HEK293 (cell line): ENCODE measurements around the gene ST8SIA5.

ENCODE experiments used
- TF ChIP-seq, protein P1 (sequence below): fragments of 450-650 bp; formaldehyde crosslinking; IDR thresholded peaks from 2 replicates; pipeline ENCODE4 v1.5.1; 2016; ENCODE audit warnings: missing biosample characterization, missing genetic modification characterization
- TF ChIP-seq, protein P2 (sequence below): fragments of 450-650 bp; formaldehyde crosslinking; conservative IDR thresholded peaks from 2 replicates; pipeline ENCODE4 v1.5.1; 2016; ENCODE audit warnings: low read depth, missing biosample characterization, missing genetic modification characterization

DNA sequence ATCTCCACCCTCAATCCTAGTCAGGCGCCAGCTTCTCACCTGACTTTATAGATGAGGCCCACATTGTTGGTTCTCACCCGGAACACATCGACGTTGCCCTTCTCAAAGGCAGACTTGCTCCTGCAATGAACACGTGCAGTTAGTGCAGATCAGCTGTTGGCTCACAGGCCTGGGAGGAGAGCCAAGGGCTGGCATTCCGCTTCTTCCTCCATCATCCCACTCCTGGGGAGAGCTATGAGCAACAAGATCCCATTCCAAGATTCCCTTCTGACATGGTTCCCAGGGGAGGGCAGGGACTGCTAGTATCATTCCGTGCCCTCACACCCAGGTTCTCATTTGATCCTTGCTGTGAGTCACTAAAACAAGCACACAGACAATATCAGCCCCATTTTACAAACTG, 114.9 kb downstream of the ST8SIA5 start:
- TF ChIP-seq, protein P1, sequence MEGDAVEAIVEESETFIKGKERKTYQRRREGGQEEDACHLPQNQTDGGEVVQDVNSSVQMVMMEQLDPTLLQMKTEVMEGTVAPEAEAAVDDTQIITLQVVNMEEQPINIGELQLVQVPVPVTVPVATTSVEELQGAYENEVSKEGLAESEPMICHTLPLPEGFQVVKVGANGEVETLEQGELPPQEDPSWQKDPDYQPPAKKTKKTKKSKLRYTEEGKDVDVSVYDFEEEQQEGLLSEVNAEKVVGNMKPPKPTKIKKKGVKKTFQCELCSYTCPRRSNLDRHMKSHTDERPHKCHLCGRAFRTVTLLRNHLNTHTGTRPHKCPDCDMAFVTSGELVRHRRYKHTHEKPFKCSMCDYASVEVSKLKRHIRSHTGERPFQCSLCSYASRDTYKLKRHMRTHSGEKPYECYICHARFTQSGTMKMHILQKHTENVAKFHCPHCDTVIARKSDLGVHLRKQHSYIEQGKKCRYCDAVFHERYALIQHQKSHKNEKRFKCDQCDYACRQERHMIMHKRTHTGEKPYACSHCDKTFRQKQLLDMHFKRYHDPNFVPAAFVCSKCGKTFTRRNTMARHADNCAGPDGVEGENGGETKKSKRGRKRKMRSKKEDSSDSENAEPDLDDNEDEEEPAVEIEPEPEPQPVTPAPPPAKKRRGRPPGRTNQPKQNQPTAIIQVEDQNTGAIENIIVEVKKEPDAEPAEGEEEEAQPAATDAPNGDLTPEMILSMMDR, result no peak
- TF ChIP-seq, protein P2, sequence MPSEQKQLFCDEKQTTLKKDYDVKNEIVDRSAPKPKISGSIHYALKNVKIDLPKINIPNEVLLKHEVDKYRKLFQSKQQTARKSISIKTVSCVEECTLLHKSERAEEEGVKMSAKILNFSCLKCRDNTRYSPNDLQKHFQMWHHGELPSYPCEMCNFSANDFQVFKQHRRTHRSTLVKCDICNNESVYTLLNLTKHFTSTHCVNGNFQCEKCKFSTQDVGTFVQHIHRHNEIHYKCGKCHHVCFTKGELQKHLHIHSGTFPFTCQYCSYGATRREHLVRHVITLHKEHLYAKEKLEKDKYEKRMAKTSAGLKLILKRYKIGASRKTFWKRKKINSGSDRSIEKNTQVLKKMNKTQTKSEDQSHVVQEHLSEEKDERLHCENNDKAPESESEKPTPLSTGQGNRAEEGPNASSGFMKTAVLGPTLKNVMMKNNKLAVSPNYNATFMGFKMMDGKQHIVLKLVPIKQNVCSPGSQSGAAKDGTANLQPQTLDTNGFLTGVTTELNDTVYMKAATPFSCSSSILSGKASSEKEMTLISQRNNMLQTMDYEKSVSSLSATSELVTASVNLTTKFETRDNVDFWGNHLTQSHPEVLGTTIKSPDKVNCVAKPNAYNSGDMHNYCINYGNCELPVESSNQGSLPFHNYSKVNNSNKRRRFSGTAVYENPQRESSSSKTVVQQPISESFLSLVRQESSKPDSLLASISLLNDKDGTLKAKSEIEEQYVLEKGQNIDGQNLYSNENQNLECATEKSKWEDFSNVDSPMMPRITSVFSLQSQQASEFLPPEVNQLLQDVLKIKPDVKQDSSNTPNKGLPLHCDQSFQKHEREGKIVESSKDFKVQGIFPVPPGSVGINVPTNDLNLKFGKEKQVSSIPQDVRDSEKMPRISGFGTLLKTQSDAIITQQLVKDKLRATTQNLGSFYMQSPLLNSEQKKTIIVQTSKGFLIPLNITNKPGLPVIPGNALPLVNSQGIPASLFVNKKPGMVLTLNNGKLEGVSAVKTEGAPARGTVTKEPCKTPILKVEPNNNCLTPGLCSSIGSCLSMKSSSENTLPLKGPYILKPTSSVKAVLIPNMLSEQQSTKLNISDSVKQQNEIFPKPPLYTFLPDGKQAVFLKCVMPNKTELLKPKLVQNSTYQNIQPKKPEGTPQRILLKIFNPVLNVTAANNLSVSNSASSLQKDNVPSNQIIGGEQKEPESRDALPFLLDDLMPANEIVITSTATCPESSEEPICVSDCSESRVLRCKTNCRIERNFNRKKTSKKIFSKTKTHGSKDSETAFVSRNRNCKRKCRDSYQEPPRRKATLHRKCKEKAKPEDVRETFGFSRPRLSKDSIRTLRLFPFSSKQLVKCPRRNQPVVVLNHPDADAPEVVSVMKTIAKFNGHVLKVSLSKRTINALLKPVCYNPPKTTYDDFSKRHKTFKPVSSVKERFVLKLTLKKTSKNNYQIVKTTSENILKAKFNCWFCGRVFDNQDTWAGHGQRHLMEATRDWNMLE, result no peak
